GM10847 (cell line): Measurements from ENCODE around the gene CCDC81.

ENCODE experiments used
- POLR2A ChIP-seq: IDR thresholded peaks from 2 replicates; pipeline ENCODE4 v1.6.1; 2011; ENCODE audit not compliant: insufficient read length; ENCODE audit errors: extremely low read depth

The CCDC81 gene

GRCh38 chr11:86377972-86378371, 3.3 kb downstream of the CCDC81 start:
- no peak for TF ChIP-seq POLR2A

- TF ChIP-seq POLR2A: no peak
Observed at GRCh38 chr11:86380295-86381059, 5.8 kb downstream of the CCDC81 start.

- TF ChIP-seq POLR2A: no peak
Observed at GRCh38 chr11:86383041-86383955, 8.6 kb downstream of the CCDC81 start.

- TF ChIP-seq POLR2A: no peak
Observed at GRCh38 chr11:86386283-86386682, 11.6 kb downstream of the CCDC81 start.

- TF ChIP-seq POLR2A: no peak
Observed at GRCh38 chr11:86386746-86387145, 12.1 kb downstream of the CCDC81 start.

- no peak for TF ChIP-seq POLR2A
Observed at GRCh38 chr11:86388198-86388597, 13.5 kb downstream of the CCDC81 start.

- no peak for TF ChIP-seq POLR2A
Observed at GRCh38 chr11:86390487-86390886, 15.8 kb downstream of the CCDC81 start.

GRCh38 chr11:86395061-86395551, 20.4 kb downstream of the CCDC81 start:
- TF ChIP-seq POLR2A: no peak

GRCh38 chr11:86396396-86396795, 21.7 kb downstream of the CCDC81 start:
- no peak for TF ChIP-seq POLR2A

GRCh38 chr11:86397351-86397750, 22.7 kb downstream of the CCDC81 start:
- TF ChIP-seq POLR2A: no peak

GRCh38 chr11:86398106-86398505, 23.4 kb downstream of the CCDC81 start:
- TF ChIP-seq POLR2A: no peak

GRCh38 chr11:86403458-86403857, 28.8 kb downstream of the CCDC81 start:
- no peak for TF ChIP-seq POLR2A

GRCh38 chr11:86408845-86409244, 34.2 kb downstream of the CCDC81 start:
- no peak for TF ChIP-seq POLR2A

- no peak for TF ChIP-seq POLR2A
Observed at GRCh38 chr11:86414032-86414431, 39.3 kb downstream of the CCDC81 start.

GRCh38 chr11:86415026-86415425, 40.3 kb downstream of the CCDC81 start:
- TF ChIP-seq POLR2A: no peak

GRCh38 chr11:86416494-86416893, 41.8 kb downstream of the CCDC81 start:
- no peak for TF ChIP-seq POLR2A
